NCI-H526 (cell line): Measurements from ENCODE around the gene ZNF513.
A peak's percentile ranks its signal among the peaks of the same experiment; 100 is the strongest.
"Not testable (repeated sequence)": the region's sequence is repeated elsewhere in the genome, so short reads cannot be mapped to it uniquely, and the experiment has no call there.

ENCODE experiments used
- DNase-seq, 2 experiments: peaks; one replicate each; lab custom pipeline; 2025; lab: John Stamatoyannopoulos, UW

The ZNF513 gene

GRCh38 chr2:27380626-27381545, at the start of gene ZNF513:
Gene ZNF513, minus strand, starts transcription at chr2:27380734. Its CDS starts 208 bp downstream, at chr2:27380526.
- peak; percentile 82 to 97 for DNase-seq

- DNase-seq = peak; percentile 53 to 90
Measured at GRCh38 chr2:27428978-27429541, 48.5 kb upstream of the ZNF513 start.

GRCh38 chr2:27428213-27428977, 47.9 kb upstream of the ZNF513 start, which contains the start of gene NRBP1:
Gene NRBP1, plus strand, starts transcription at chr2:27428631. Its CDS starts 4,643 bp downstream, at chr2:27433274.
- peak; percentile 68 to 96 for DNase-seq

GRCh38 chr2:27427863-27428212, 47.3 kb upstream of the ZNF513 start:
- DNase-seq = no peak

GRCh38 chr2:27425039-27425438, 44.5 kb upstream of the ZNF513 start:
- not testable (repeated sequence) for DNase-seq

- no peak for DNase-seq
Measured at GRCh38 chr2:27422958-27423357, 42.4 kb upstream of the ZNF513 start.

- DNase-seq = no peak
Measured at GRCh38 chr2:27421660-27422250, 41.2 kb upstream of the ZNF513 start.

GRCh38 chr2:27420996-27421395, 40.5 kb upstream of the ZNF513 start:
- DNase-seq = no peak

- no peak for DNase-seq
Measured at GRCh38 chr2:27416151-27416550, 35.6 kb upstream of the ZNF513 start.

GRCh38 chr2:27412419-27413152, 32.1 kb upstream of the ZNF513 start:
- DNase-seq = no peak

- DNase-seq = peak; percentile 78 to 98
Measured at GRCh38 chr2:27409321-27410073, 29.0 kb upstream of the ZNF513 start, which contains the start of gene PPM1G. Gene PPM1G, minus strand, starts transcription at chr2:27409591. Its CDS starts 169 bp downstream, at chr2:27409422.

GRCh38 chr2:27408601-27409320, 28.2 kb upstream of the ZNF513 start:
- peak in 1 of 2 experiments; percentile 63 for DNase-seq

GRCh38 chr2:27407798-27408491, 27.4 kb upstream of the ZNF513 start:
- peak; percentile 76 to 84 for DNase-seq

- no peak for DNase-seq
Measured at GRCh38 chr2:27400348-27401135, 20.0 kb upstream of the ZNF513 start.

GRCh38 chr2:27398962-27399361, 18.4 kb upstream of the ZNF513 start:
- no peak for DNase-seq

GRCh38 chr2:27393225-27393624, 12.7 kb upstream of the ZNF513 start:
- no peak for DNase-seq

GRCh38 chr2:27390822-27391679, 10.5 kb upstream of the ZNF513 start:
- DNase-seq = no peak
